Uterus (tissue), 4 donors: ENCODE data around the gene SUPT5H. TPM values are rescaled to one million over a fixed set of nuclear protein-coding genes. Genes with fewer than 3 reads are reported as not detected.

Source experiments
- DNase-seq, 2 donors: peaks; one replicate each; pipeline ENCODE4 v3.0.0-alpha.2; 2019 to 2020
- H3K27ac ChIP-seq, 2 donors: fragments of 200-600 bp; sonication (generic); 1 replicate in 1 of 2; 2 replicates in 1 of 2; pipeline ENCODE4 v1.5.1; 2016 to 2018
- H3K27me3 ChIP-seq, 2 donors: fragments of 200-600 bp; sonication (generic); one replicate each; pipeline ENCODE4 v1.5.1; 2018 to 2019; ENCODE audit warnings: control low read depth in 1 of 2
- H3K36me3 ChIP-seq, 2 donors: fragments of 200-600 bp; sonication (generic); one replicate each; pipeline ENCODE4 v1.5.1; 2019; ENCODE audit warnings: control low read depth in 1 of 2
- H3K4me1 ChIP-seq, 2 donors: fragments of 200-600 bp; sonication (generic); one replicate each; pipeline ENCODE4 v1.5.1; 2018 to 2019; ENCODE audit warnings: control low read depth in 1 of 2
- H3K4me3 ChIP-seq, 2 donors: fragments of 200-600 bp; sonication (generic); 1 replicate in 1 of 2; 2 replicates in 1 of 2; pipeline ENCODE4 v1.5.1; 2018 to 2019; ENCODE audit warnings: mild to moderate bottlenecking in 1 of 2
- H3K9me3 ChIP-seq, 2 donors: fragments of 200-600 bp; sonication (generic); one replicate each; pipeline ENCODE4 v1.5.1; 2019; ENCODE audit warnings: control low read depth in 1 of 2
- POLR2A ChIP-seq, 2 donors: fragments of 450-650 bp; IDR thresholded peaks; one replicate each; pipeline ENCODE4 v1.6.1; 2016; ENCODE audit warnings: antibody characterized with exemption in 2 of 2, mild to moderate bottlenecking in 1 of 2, moderate library complexity in 1 of 2
- intact Hi-C: fragments of 100-400 bp; cut with DNase I; formaldehyde crosslinking; loops from one replicate; pipeline ENCODE4 v1.15.1; 2023; ENCODE audit warnings: low total_unique reads
- microRNA-seq: library from miRNA; unstranded; fragments of <30 nt; microRNA quantifications from one replicate; pipeline ENCODE4, GENCODE V29; 2016; ENCODE audit warnings: borderline microRNAs expressed, borderline replicate concordance
- small RNA-seq: library from RNA; depleted of rRNA; stranded (forward); fragments of <200 nt; gene quantifications from one replicate; pipeline ENCODE3, GENCODE V24; 2016
- total RNA-seq, 4 donors: library from RNA; depleted of rRNA in 3 of 4; stranded (reverse); fragments of >200 nt in 3 of 4; gene quantifications; one replicate each; pipeline versions ENCODE4 v1.1.0 to v1.2.4, GENCODE V29; 2014 to 2023
- TF ChIP-seq, protein P1 (sequence below), 4 experiments: fragments of 200-600 bp in 2 of 4; fragments of 450-650 bp in 2 of 4; sonication (generic) in 2 of 4; IDR thresholded peaks; one replicate each; pipeline ENCODE4 v1.5.1; 2016 to 2019; ENCODE audit warnings: antibody characterized with exemption in 4 of 4, mild to moderate bottlenecking in 2 of 4, moderate library complexity in 1 of 4
- donor health status: DM: yes; HTN: yes; CAD: no.

SUPT5H gene
- total RNA-seq, 4 donors from 2014 or later: 11.8 to 119 (median 40.0) TPM

DNA sequence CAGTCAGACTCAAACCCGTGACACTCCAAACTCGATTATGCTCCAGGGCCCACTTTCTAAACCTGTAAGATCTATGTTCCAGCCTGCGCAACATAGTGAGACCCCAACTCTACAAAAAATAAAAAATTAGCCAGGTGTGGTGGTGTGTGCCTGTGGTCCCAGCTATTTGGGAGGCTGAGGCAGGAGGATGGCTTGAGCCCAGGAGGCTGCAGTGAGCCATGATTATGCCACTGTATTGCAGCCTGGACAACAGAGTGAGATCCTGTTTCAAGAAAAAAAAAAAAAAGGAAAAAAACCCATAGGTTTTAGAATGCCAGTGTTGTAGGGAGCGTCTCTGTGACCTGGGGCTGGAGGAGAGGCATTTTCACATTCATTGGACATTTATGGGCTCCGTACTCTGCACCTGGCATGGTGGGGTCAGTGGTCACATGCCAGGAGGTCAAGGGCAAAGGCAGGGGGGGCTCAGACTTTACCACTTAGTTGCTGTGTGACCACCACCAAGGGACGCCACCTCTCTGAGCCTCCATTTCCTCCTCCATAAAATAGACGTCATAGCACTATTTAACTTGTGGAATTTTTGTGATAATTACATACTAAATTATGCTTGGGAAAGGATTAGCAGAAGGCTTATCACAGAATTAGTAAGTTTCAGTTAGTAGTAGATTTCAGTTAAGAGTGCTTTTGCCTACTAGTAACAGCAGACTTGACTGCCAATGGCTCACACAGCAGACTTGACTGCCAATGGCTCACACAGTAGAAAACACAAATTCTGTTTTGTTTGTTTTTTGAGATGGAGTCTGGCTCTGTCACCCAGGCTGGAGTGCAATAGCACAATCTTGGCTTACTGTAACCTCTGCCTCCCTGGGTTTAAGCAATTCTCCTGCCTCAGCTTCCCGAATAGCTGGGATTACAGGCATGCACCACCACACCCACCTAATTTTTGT is 75.4 kb downstream of the SUPT5H start:
- Histone ChIP-seq H3K4me3 (no peak overlapping the region), H3K36me3 (no peaks in the 10 kb centered on the region), H3K4me1 (no peaks in the 10 kb centered on the region), H3K9me3 (no peaks in the 10 kb centered on the region), H3K27ac (no peak overlapping the region), H3K27me3 (peaks cover 0 to 5% of the 10 kb centered on the region in 2 donors)
- no peak for DNase-seq
- intact Hi-C loops: no loop called here
- TF ChIP-seq POLR2A (IDR thresholded peaks at IDR 0.05): no peak
- TF ChIP-seq, protein P1, sequence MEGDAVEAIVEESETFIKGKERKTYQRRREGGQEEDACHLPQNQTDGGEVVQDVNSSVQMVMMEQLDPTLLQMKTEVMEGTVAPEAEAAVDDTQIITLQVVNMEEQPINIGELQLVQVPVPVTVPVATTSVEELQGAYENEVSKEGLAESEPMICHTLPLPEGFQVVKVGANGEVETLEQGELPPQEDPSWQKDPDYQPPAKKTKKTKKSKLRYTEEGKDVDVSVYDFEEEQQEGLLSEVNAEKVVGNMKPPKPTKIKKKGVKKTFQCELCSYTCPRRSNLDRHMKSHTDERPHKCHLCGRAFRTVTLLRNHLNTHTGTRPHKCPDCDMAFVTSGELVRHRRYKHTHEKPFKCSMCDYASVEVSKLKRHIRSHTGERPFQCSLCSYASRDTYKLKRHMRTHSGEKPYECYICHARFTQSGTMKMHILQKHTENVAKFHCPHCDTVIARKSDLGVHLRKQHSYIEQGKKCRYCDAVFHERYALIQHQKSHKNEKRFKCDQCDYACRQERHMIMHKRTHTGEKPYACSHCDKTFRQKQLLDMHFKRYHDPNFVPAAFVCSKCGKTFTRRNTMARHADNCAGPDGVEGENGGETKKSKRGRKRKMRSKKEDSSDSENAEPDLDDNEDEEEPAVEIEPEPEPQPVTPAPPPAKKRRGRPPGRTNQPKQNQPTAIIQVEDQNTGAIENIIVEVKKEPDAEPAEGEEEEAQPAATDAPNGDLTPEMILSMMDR (IDR thresholded peaks at IDR 0.05): no peak

DNA sequence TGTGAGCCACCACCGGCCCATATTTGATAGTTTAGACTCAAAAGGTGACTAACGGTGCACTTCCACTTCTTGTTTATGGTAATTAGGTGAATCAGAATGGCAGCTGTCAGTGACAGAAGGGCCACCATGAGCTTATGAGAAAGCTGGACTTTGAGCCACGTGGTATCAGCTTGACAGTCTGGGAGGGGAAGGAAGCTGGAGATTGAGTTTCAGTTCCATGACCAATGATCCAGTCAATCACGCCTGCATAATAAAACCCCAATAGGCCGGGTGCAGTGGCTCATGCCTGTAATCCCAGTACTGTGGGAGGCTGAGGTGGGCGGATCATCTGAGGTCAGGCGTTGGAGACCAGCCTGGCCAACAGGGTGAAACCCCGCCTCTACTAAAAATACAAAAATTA is 79.1 kb downstream of the SUPT5H start:
- H3K9me3 ChIP-seq: no peaks in the 10 kb centered on the region
- no peak overlapping the region for H3K4me3 ChIP-seq
- no peaks in the 10 kb centered on the region for H3K4me1 ChIP-seq
- intact Hi-C loops: no loop called here
- no peaks in the 10 kb centered on the region for H3K36me3 ChIP-seq
- H3K27ac ChIP-seq: no peak overlapping the region
- H3K27me3 ChIP-seq: no peaks in the 10 kb centered on the region
- TF ChIP-seq, protein P1 (IDR thresholded peaks at IDR 0.05): no peak
- no peak for TF ChIP-seq POLR2A (IDR thresholded peaks at IDR 0.05)
- no peak for DNase-seq

DNA sequence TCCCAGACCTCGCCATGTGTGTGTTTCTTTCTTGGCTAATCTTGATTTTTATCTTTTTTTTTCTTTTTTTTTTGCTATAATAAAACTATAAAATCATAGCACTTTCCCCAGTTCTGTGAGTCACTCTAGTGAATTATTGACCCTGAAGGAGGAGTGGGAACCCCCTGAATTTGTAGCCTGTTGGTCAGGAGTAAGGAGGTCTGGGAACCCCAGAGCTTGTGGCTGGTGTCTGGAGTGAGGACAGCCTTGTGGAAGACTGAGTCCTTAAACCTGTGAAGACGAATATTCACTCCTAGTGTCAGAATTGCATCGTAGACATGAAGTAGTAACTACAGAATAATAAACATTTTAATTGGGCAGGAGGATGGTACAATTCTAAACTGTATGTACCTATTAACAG is 79.8 kb downstream of the SUPT5H start:
- Histone ChIP-seq H3K36me3 (no peaks in the 10 kb centered on the region), H3K4me1 (no peaks in the 10 kb centered on the region), H3K4me3 (no peak overlapping the region), H3K27ac (no peak overlapping the region), H3K9me3 (no peaks in the 10 kb centered on the region), H3K27me3 (no peaks in the 10 kb centered on the region)
- DNase-seq: no peak
- TF ChIP-seq POLR2A (IDR thresholded peaks at IDR 0.05): no peak
- TF ChIP-seq, protein P1 (IDR thresholded peaks at IDR 0.05): no peak
- intact Hi-C loops: no loop called here

Small RNAs within 50 kb of the gene (microRNA-seq; reads per million reads assigned to microRNA genes)
- gene MIR4530: 3.9 reads per million

Small RNAs within 50 kb of the gene (small RNA-seq; reads per million reads assigned to genes)
- gene MIR4530: not detected

Other genes starting within 250 kb of the SUPT5H start
- not detected for gene NCCRP1, start 248.6 kb upstream of the SUPT5H start, total RNA-seq
- not detected for gene SYCN, start 241.3 kb upstream of the SUPT5H start, total RNA-seq
- not detected for gene IFNL3, start 200.6 kb upstream of the SUPT5H start, total RNA-seq
- under 1 TPM in 1 of 4 donors, not detected in 3; 0.90 TPM for gene IFNL4, start 196.7 kb upstream of the SUPT5H start, total RNA-seq
- gene IFNL2, start 177.2 kb upstream of the SUPT5H start, total RNA-seq: not detected
- not detected for gene IFNL1, start 149.2 kb upstream of the SUPT5H start, total RNA-seq
- 1 to 10 TPM in 2 of 4 donors, not detected in 2; 1.4 to 4.7 TPM for gene LRFN1, start 124.7 kb upstream of the SUPT5H start, total RNA-seq
- gene GMFG, start 109.5 kb upstream of the SUPT5H start, total RNA-seq: 10 to 100 TPM; 10.4 to 43.0 (median 18.9) TPM
- 100 to 1,000 TPM in 1 of 4 donors, 10 to 100 TPM in 3; 11.3 to 128 (median 58.6) TPM for gene SAMD4B, start 103.2 kb upstream of the SUPT5H start, total RNA-seq
- 10 to 100 TPM; 21.8 to 65.6 (median 33.7) TPM for gene PAF1, start 54.5 kb upstream of the SUPT5H start, total RNA-seq
- 100 to 1,000 TPM in 1 of 4 donors, 10 to 100 TPM in 3; 15.6 to 282 (median 40.8) TPM for gene MED29, start 54.2 kb upstream of the SUPT5H start, total RNA-seq
- gene ZFP36, start 38.7 kb upstream of the SUPT5H start, total RNA-seq: 100 to 1,000 TPM in 2 of 4 donors, 10 to 100 TPM in 1, 1 to 10 TPM in 1; 5.0 to 276 (median 145) TPM
- gene PLEKHG2, start 32.9 kb upstream of the SUPT5H start, total RNA-seq: 100 to 1,000 TPM in 1 of 4 donors, 10 to 100 TPM in 1, 1 to 10 TPM in 2; 5.1 to 120 (median 21.6) TPM
- 1,000 to 10,000 TPM in 3 of 4 donors, 10 to 100 TPM in 1; 50.5 to 6,434 (median 2,757) TPM for gene RPS16, start 9.6 kb upstream of the SUPT5H start, total RNA-seq
- gene TIMM50, start 35.3 kb downstream of the SUPT5H start, total RNA-seq: 10 to 100 TPM; 21.0 to 48.6 (median 28.5) TPM
- gene DLL3, start 53.4 kb downstream of the SUPT5H start, total RNA-seq: under 1 TPM in 1 of 4 donors, not detected in 3; 0.41 TPM
- under 1 TPM in 1 of 4 donors, not detected in 3; 0.41 TPM for gene SELENOV, start 69.6 kb downstream of the SUPT5H start, total RNA-seq
- gene EID2B, start 87.3 kb downstream of the SUPT5H start, total RNA-seq: 1 to 10 TPM in 3 of 4 donors, under 1 TPM in 1; 0.29 to 6.6 (median 5.1) TPM
- 10 to 100 TPM in 2 of 4 donors, 1 to 10 TPM in 2; 3.8 to 15.5 (median 8.6) TPM for gene EID2, start 94.6 kb downstream of the SUPT5H start, total RNA-seq
- gene LGALS13, start 156.9 kb downstream of the SUPT5H start, total RNA-seq: not detected
- not detected for gene LGALS16, start 210.3 kb downstream of the SUPT5H start, total RNA-seq